ENCODE results near the gene EGFR. TPM values are rescaled to one million over a fixed set of nuclear protein-coding genes. Genes with fewer than 3 reads are reported as not detected.

Gene EGFR
- total RNA-seq, 1 donor from 2014 or later, result 62.7 TPM

DNA sequence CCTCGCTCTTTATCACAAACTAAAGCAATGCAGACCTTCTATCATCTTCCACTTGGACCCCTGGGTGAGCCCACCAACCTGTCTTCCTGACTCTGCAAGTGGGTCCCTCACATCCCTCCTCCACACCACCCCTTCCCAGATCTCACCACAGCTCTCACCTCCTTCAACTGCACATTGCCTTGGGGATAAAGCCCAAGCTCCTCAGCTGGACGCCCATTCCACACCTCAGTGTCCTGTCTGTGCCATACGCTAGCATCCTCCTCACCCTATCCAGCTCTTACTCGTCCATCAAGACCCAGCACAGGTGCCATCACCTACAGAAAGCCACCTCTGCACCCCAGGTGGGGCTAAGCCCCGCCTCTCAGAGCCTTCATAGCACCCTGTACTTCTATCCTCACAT, 205.3 kb downstream of the EGFR start:
- no peaks in the 10 kb centered on the region for H3K27me3 ChIP-seq (ENCODE audit: low read depth)
- no peaks in the 10 kb centered on the region for H3K36me3 ChIP-seq
- DNase-seq (no peak), ATAC-seq (no peak)
- TF ChIP-seq, protein P1, sequence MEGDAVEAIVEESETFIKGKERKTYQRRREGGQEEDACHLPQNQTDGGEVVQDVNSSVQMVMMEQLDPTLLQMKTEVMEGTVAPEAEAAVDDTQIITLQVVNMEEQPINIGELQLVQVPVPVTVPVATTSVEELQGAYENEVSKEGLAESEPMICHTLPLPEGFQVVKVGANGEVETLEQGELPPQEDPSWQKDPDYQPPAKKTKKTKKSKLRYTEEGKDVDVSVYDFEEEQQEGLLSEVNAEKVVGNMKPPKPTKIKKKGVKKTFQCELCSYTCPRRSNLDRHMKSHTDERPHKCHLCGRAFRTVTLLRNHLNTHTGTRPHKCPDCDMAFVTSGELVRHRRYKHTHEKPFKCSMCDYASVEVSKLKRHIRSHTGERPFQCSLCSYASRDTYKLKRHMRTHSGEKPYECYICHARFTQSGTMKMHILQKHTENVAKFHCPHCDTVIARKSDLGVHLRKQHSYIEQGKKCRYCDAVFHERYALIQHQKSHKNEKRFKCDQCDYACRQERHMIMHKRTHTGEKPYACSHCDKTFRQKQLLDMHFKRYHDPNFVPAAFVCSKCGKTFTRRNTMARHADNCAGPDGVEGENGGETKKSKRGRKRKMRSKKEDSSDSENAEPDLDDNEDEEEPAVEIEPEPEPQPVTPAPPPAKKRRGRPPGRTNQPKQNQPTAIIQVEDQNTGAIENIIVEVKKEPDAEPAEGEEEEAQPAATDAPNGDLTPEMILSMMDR (IDR thresholded peaks at IDR 0.05), result no peak
- no peak overlapping the region for H3K27ac ChIP-seq
- no peaks in the 10 kb centered on the region for H3K4me1 ChIP-seq
- no peak overlapping the region for H3K4me3 ChIP-seq
- intact Hi-C loops (cut with DNase I), result no loop called here
- H3K9me3 ChIP-seq, result no peaks in the 10 kb centered on the region

GRCh38 chr7:55224810-55225209, 206.0 kb downstream of the EGFR start:
- Histone ChIP-seq H3K9me3 (no peaks in the 10 kb centered on the region), H3K4me1 (no peaks in the 10 kb centered on the region), H3K4me3 (no peak overlapping the region), H3K27ac (no peak overlapping the region), H3K27me3 (ENCODE audit: low read depth) (no peaks in the 10 kb centered on the region), H3K36me3 (no peaks in the 10 kb centered on the region)
- DNase-seq (no peak), ATAC-seq (no peak)
- TF ChIP-seq, protein P1 (IDR thresholded peaks at IDR 0.05), result no peak
- intact Hi-C loops (cut with DNase I), result no loop called here

- no peak for DNase-seq
- H3K36me3 ChIP-seq, result no peaks in the 10 kb centered on the region
- no peak for ATAC-seq
- no peak overlapping the region for H3K4me3 ChIP-seq
- no peaks in the 10 kb centered on the region for H3K4me1 ChIP-seq
- no peaks in the 10 kb centered on the region for H3K27me3 ChIP-seq (ENCODE audit: low read depth)
- intact Hi-C loops (cut with DNase I), result no loop called here
- TF ChIP-seq, protein P1 (IDR thresholded peaks at IDR 0.05), result no peak
- no peak overlapping the region for H3K27ac ChIP-seq
- no peaks in the 10 kb centered on the region for H3K9me3 ChIP-seq
Measured at GRCh38 chr7:55230014-55230413, 211.2 kb downstream of the EGFR start.

- ATAC-seq, result no peak
- TF ChIP-seq, protein P1 (IDR thresholded peaks at IDR 0.05), result no peak
- Histone ChIP-seq H3K36me3 (no peaks in the 10 kb centered on the region), H3K27me3 (ENCODE audit: low read depth) (no peaks in the 10 kb centered on the region), H3K27ac (no peak overlapping the region), H3K4me3 (no peak overlapping the region), H3K4me1 (no peaks in the 10 kb centered on the region), H3K9me3 (no peaks in the 10 kb centered on the region)
- intact Hi-C loops (cut with DNase I), result no loop called here
- DNase-seq, result no peak
Measured at GRCh38 chr7:55231736-55232280, 213.0 kb downstream of the EGFR start.

DNA sequence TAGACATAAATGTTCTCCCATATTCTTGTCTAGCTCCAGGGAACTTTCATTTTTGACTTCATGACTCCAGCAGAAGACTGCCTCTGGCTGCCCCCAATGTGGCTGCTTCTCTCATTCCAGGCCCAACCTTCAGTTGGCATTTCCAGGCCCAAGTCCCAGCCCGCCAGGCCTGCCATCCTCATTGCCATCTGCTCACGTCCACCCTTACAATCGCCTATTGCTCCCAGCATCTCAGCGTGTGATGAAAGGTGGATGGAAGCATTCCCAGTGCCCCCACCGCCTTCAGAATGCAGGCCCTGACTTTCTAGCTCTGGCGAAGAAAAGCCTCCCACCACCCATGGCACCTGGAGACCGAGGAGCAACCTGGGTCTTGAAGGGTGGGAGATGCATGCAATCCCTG, 214.2 kb downstream of the EGFR start:
- intact Hi-C loops (cut with DNase I), result no loop called here
- TF ChIP-seq, protein P1 (IDR thresholded peaks at IDR 0.05), result no peak

More for the DNA sequence above, 214.2 kb downstream of the EGFR start:
- Histone ChIP-seq H3K27ac (no peak overlapping the region), H3K4me3 (no peak overlapping the region), H3K27me3 (ENCODE audit: low read depth) (no peaks in the 10 kb centered on the region), H3K36me3 (no peaks in the 10 kb centered on the region), H3K4me1 (no peaks in the 10 kb centered on the region), H3K9me3 (no peaks in the 10 kb centered on the region)
- ATAC-seq, result no peak
- DNase-seq, result no peak
